Osteocyte (in vitro differentiated cells): ENCODE measurements around the gene TNRC6A. TPM values are rescaled to one million over a fixed set of nuclear protein-coding genes. Genes with fewer than 3 reads are reported as not detected.
"Not testable (repeated sequence)": the region's sequence is repeated elsewhere in the genome, so short reads cannot be mapped to it uniquely, and the experiment has no call there.

Source experiments
- DNase-seq: peaks from one replicate; pipeline ENCODE4 v3.0.0; 2021; ENCODE audit warnings: mixed read lengths; ENCODE audit not compliant: unreplicated experiment; ENCODE audit errors: extremely low spot score
- H3K27ac Mint-ChIP-seq: one replicate; pipeline ENCODE4 v1.8.0; 2021; ENCODE audit warnings: mild to moderate bottlenecking, mixed read lengths; ENCODE audit not compliant: unreplicated experiment
- H3K27me3 Mint-ChIP-seq: one replicate; pipeline ENCODE4 v1.8.0; 2021; ENCODE audit warnings: mixed read lengths; ENCODE audit not compliant: unreplicated experiment
- H3K36me3 Mint-ChIP-seq: one replicate; pipeline ENCODE4 v1.8.0; 2021; ENCODE audit warnings: mixed read lengths; ENCODE audit not compliant: unreplicated experiment
- H3K4me1 Mint-ChIP-seq: one replicate; pipeline ENCODE4 v1.8.0; 2021; ENCODE audit warnings: mixed read lengths; ENCODE audit not compliant: unreplicated experiment
- H3K4me3 Mint-ChIP-seq: one replicate; pipeline ENCODE4 v1.8.0; 2021; ENCODE audit warnings: mild to moderate bottlenecking, moderate library complexity, mixed read lengths; ENCODE audit not compliant: unreplicated experiment
- H3K9me3 Mint-ChIP-seq: one replicate; pipeline ENCODE4 v1.8.0; 2021; ENCODE audit warnings: mixed read lengths; ENCODE audit not compliant: unreplicated experiment
- CTCF ChIP-seq: fragments of 200-600 bp; sonication (generic); IDR thresholded peaks from 2 replicates; pipeline ENCODE4 v1.5.0; 2021; ENCODE audit warnings: antibody characterized with exemption, mild to moderate bottlenecking, moderate library complexity
- total RNA-seq: library from RNA; stranded (reverse); gene quantifications from 2 replicates; pipeline ENCODE4 v1.2.1, GENCODE V29; 2021

TNRC6A gene
- total RNA-seq, 1 donor from 2014 or later: 68.0 TPM

DNA sequence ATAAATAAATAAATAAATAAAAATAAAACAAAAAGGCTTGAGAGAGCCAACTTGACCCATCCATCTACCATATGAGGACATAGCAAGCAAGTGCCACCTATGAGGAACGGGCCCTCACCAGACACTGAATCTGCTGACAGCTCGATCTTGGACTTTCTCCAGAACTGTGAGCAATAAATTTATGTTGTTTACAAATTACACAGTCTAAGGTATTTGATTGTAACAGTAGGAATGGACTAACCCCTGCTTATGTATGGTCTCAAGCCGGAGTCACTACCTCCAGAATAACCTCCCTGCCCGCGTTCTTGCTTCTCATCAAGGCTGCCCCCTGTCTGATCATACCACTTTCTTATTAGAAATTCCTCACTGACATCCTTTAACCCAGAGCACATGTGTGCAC is 126.2 kb downstream of the TNRC6A start:
- DNase-seq: no peak
- Mint-ChIP-seq H3K27me3 (no peaks in the 10 kb centered on the region), H3K4me3 (no peak overlapping the region), H3K9me3 (no peaks in the 10 kb centered on the region), H3K4me1 (peaks cover 9% of the 10 kb centered on the region), H3K27ac (no peak overlapping the region), H3K36me3 (no peaks in the 10 kb centered on the region)
- TF ChIP-seq CTCF: no peak

- not testable (repeated sequence) for H3K27ac Mint-ChIP-seq, H3K9me3 Mint-ChIP-seq, H3K27me3 Mint-ChIP-seq, H3K36me3 Mint-ChIP-seq, DNase-seq, H3K4me3 Mint-ChIP-seq, H3K4me1 Mint-ChIP-seq
Measured at GRCh38 chr16:24856871-24857270, 127.4 kb downstream of the TNRC6A start.

DNA sequence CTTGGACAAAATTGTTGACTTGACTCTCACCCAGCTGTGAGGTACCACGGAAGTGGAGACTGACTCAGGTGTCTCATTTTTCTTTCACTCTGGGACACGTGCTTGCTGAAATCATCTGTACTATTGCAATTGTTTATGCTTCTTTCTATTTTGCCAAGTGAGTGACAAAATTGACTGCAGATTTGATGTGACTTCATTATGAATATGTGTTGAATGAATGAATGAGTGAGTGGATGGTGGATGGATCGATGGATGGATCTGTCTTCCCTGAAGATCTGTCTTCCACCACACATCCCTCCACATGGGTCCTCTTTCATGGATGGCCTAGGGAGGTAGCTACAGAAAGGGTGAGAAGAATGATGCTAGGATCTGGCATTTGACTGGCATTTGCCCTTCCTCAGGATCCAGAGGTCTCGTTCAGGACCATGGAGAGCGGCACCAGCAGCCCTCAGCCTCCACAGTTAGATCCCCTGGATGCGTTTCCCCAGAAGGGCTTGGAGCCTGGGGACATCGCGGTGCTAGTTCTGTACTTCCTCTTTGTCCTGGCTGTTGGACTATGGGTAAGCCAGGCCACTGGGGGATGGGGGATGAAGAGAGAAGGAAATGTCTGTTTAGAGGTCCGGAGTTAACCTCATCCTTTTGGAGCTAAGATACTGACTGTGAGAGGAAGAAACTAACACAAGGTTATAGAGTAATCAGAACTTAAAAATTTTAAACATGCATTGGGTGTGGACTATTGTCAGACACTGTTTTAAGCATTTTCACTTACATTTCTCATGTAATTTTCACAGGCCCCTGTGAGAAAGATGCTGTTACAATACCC is 129.0 kb downstream of the TNRC6A start:
- no peak overlapping the region for H3K4me3 Mint-ChIP-seq
- no peak for DNase-seq
- no peaks in the 10 kb centered on the region for H3K36me3 Mint-ChIP-seq
- H3K9me3 Mint-ChIP-seq: no peaks in the 10 kb centered on the region
- H3K27me3 Mint-ChIP-seq: peaks cover 18% of the 10 kb centered on the region
- TF ChIP-seq CTCF: no peak
- no peak overlapping the region for H3K27ac Mint-ChIP-seq
- H3K4me1 Mint-ChIP-seq: peaks cover 6% of the 10 kb centered on the region

DNA sequence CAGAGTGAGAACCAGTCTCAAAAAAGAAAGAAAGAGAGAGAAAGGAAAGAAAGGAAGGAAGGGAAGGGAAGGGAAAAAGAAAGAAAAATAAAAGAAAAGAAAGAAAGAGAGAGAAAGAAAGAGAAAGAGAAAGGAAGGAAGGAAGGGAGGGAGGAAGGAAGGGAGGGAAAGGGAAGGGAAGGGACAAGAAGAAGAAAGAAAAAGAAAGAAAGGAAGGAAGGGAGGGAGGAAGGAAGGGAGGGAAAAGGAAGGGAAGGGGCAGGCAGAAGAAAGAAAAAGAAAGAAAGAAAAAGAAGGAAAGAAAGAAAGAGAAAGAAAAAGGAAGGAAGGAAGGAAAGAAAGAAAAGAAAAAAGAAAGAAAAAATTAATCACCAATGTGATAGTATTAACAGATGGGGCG is 132.0 kb downstream of the TNRC6A start:
- no peak for DNase-seq
- Mint-ChIP-seq H3K36me3 (no peaks in the 10 kb centered on the region), H3K27me3 (peaks cover 36% of the 10 kb centered on the region), H3K9me3 (peaks cover 10% of the 10 kb centered on the region), H3K4me1 (no peaks in the 10 kb centered on the region), H3K27ac (no peak overlapping the region), H3K4me3 (no peak overlapping the region)
- TF ChIP-seq CTCF: no peak

GRCh38 chr16:24863582-24864437 is 134.4 kb downstream of the TNRC6A start:
- DNase-seq: no peak
- Mint-ChIP-seq H3K36me3 (no peaks in the 10 kb centered on the region), H3K9me3 (peaks cover 10% of the 10 kb centered on the region)

More at GRCh38 chr16:24863582-24864437, 134.4 kb downstream of the TNRC6A start:
- H3K27me3 Mint-ChIP-seq: peaks cover 43% of the 10 kb centered on the region
- H3K27ac Mint-ChIP-seq: no peak overlapping the region
- no peak overlapping the region for H3K4me3 Mint-ChIP-seq
- no peak for TF ChIP-seq CTCF
- no peaks in the 10 kb centered on the region for H3K4me1 Mint-ChIP-seq
